IPS-NIHi11 (cell line): Measurements from ENCODE around the gene ATP6V0C.
A peak's percentile ranks its signal among the peaks of the same experiment; 100 is the strongest.

ENCODE experiments used
- DNase-seq: peaks from one replicate; pipeline ENCODE4 v3.0.0; 2012; ENCODE audit warnings: mixed read lengths, low spot score

The ATP6V0C gene

DNA sequence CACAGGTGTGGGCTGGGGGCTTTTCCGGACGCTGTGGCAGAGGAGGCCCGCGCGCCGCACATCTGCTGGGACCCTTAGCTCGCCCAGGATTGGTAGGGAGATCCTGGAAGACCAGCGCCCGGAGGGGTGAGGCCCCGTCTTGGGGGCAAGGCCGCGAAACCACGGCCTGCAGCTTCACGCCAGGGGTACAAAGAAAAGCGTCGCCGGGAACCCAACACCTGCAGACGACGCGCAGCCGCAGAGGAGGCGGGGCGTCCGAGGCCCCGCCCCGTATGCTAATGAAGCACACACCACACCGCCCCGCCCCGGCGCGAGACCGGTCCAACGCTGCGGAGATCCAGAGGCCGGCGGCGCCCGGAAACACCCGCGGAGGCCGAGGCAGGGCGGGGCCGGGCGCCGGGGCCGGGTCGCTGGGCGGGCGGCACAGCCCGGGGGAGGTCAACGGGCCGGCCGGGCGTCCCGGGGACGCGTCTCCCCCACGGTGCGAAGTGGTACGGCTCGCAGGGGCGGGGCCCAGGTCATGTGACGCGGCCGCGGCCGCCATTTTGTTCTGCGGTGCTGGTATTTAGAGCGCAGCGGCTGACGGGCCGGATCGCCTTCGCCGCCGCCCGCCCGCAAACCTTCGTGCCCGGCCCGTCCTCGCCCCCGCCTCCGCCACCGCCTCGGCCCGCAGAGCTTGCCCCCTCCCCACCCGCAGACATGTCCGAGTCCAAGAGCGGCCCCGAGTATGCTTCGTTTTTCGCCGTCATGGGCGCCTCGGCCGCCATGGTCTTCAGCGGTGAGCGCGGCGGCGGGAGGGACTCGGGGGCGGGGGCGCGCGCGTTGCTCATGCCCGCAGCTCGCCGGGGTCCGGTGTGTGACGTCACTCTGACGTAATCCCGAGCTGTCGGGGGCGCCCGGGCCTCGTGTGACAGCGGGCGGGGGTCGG, at the start of gene ATP6V0C:
Gene ATP6V0C (plus strand): TSS at position 548 of the 928 bp plus-strand sequence. CDS start 152 bp downstream, at position 700.
- DNase-seq, result peak; percentile 96

- DNase-seq, result no peak
These were observed 49.4 kb upstream of the ATP6V0C start for GRCh38 chr16:2464333-2464732.

GRCh38 chr16:2465653-2466415, 47.9 kb upstream of the ATP6V0C start:
- no peak for DNase-seq

DNA sequence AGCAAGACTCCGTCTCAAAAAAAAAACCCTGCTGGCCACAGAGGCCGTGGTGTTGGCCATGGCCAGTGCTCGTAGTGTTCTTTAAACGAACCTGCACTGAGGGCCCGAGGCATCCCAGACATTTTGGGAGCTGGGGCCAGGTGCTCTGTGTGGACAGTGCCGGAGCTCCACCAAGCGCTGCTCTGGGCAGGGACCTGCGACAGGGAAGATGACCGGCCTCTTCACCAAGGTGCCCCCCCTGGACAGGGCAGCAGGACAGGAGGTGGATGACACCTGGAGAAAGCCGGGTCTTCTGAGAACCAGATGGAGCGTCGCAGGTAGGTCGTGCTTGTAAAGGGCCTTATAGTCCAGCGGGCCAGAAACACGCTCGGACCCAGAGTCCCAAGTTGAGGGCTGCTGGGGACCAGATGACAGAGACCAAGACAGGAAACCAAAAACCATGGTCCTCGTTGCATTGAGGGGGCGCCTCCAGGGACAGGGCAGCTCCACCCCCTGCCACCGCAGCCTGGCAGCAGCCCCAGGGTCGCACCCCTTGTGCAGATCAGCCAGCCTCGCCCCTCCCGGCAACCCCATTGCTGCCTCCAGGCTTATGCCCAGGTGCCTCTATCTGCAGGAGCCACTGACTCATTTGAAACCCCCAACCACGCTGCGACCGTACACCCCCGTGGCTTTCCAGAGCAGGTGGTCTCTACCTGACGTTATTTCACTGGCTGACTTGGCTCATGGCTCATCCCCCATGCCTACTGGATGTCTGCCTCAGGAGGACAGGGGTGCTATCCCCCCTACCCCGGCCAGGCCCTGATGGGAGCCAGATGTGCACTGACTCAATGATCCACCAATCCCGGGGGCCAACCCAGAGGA, 46.9 kb upstream of the ATP6V0C start:
- DNase-seq, result no peak

DNA sequence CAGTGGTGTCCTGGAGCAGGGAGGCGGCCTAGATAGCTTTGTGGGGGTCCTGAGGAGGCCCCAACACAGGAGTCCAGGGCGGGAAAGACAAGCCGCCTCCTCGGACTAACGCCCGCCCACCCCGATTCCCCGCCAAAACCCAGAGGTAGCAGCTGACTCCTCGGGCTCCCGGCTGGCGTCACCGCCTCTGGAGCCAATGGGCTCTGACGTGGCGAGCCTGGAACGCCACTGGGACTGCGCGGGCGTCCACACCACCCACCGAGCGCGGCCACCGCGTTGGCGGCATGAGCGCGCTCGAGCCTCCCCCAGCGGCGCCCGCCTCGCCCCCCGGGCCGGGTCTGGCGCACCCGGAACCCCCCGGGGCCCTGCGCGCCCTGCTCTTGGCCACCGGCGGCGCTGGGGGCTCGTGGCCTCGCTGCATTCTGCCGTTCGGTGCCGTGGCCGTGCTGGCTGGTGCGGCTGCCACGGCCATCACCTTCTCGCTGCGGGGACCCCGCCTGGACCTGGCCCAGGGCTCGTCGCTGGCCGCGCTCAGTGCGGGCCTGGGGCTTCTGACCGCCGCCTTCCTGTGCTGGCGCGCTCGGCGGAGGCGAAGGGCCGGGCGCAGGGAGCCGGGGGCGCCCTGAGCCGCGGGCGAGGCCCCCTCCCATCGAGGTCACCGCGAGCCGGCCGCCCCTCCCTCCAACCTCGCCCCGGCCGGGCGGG, 46.1 kb upstream of the ATP6V0C start:
- peak; percentile 88 for DNase-seq

DNA sequence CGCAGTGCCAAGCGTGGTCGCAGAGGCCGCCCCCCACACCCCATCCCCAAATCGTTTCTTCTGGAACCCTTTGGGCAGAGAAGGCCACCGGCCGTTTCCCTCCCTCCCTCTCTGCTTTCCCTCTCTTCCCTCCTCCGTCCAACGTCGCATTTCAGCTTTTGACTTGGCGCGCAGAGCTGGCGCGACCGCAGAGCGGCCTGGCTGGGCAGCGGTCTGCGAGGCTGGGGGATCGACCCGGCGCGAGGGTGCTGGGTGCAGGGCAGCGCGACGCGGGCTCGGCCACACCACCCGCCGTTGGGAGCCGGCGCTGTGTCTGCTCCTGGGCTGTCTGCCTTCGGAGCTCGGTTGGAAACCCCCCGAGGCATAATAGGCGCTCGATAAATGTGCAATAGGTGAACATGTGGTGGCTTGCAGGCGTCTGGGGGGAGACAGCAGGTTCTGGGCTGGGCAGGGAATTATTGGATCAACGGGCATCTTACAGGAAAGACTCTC, 45.5 kb upstream of the ATP6V0C start:
- no peak for DNase-seq

- DNase-seq, result peak; percentile 52
These were observed 44.9 kb upstream of the ATP6V0C start for GRCh38 chr16:2468725-2469398.

- DNase-seq, result no peak
These were observed 44.1 kb upstream of the ATP6V0C start for GRCh38 chr16:2469399-2470233.

GRCh38 chr16:2470234-2470601, 43.5 kb upstream of the ATP6V0C start:
- no peak for DNase-seq

- DNase-seq, result no peak
These were observed 43.1 kb upstream of the ATP6V0C start for GRCh38 chr16:2470603-2471015.

- DNase-seq, result peak; percentile 82
These were observed 42.6 kb upstream of the ATP6V0C start, which contains the start of gene NTN3 for GRCh38 chr16:2471016-2471652. Gene NTN3, plus strand, starts transcription at chr16:2471297. Its CDS starts 405 bp downstream, at chr16:2471702.

- no peak for DNase-seq
These were observed 41.9 kb upstream of the ATP6V0C start for GRCh38 chr16:2471653-2472487.

- DNase-seq, result no peak
These were observed 41.3 kb upstream of the ATP6V0C start for GRCh38 chr16:2472488-2472864.

- no peak for DNase-seq
These were observed 40.8 kb upstream of the ATP6V0C start for GRCh38 chr16:2472885-2473445.

GRCh38 chr16:2473446-2473926, 40.3 kb upstream of the ATP6V0C start:
- DNase-seq, result no peak

GRCh38 chr16:2473999-2474876, 39.5 kb upstream of the ATP6V0C start:
- DNase-seq, result peak; percentile 66
